NCI-H2081 (cell line): ENCODE results near the gene ZBTB9.
"Not testable (repeated sequence)": the region's sequence is repeated elsewhere in the genome, so short reads cannot be mapped to it uniquely, and the experiment has no call there.

Source experiments
- DNase-seq, 2 experiments: peaks; one replicate each; lab custom pipeline; 2025; lab: John Stamatoyannopoulos, UW

The ZBTB9 gene

DNA sequence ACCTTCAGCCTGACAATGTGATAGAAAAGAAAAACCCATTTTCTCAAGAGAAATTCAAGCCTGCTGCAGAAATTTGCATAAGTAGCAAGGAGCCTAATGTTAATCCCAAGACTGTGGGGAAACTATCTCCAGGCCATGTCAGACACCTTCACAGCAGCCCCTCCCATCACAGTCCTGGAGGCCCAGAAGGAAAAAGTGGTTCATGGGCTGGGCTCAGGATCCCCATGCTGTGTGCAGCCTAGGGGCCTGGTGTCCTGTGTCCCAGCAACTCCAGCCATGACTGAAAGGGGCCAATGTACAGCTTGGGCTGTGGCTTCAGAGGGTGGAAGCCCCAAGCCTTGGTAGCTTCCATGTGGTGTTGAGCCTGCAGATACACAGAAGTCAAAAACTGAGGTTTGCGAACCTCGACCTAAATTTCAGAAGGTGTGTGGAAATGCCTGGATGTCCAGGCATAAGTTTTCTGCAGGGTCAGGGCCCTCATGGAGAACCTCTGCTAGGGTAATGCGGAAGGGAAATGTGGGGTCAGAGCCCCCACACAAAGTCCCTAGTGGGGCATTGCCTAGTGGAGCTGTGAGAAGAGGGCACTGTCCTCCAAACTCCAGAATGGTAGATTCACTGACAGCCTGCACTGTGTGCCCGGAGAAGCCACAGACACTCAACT is 11.8 kb downstream of the ZBTB9 start:
- DNase-seq, result no peak

GRCh38 chr6:33467091-33467490 is 12.7 kb downstream of the ZBTB9 start:
- no peak for DNase-seq

DNA sequence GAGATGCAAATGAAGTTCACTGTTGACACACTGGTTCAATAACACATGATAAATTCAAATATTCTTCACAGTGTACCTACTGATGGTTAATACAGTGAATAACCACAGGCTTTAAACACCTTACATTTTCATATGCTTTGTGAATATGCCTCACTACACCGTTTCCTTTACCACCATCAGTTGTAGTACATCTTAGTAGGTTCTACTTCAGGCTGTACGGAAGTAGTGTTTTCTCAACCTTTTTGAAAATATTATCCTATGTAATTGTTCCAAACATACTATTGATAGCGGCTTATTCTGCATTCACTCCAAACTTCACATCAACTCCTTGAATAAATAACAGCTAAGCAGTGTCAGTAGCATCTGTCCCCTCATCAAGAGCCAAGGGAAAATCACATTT is 15.3 kb downstream of the ZBTB9 start:
- DNase-seq, result no peak

DNA sequence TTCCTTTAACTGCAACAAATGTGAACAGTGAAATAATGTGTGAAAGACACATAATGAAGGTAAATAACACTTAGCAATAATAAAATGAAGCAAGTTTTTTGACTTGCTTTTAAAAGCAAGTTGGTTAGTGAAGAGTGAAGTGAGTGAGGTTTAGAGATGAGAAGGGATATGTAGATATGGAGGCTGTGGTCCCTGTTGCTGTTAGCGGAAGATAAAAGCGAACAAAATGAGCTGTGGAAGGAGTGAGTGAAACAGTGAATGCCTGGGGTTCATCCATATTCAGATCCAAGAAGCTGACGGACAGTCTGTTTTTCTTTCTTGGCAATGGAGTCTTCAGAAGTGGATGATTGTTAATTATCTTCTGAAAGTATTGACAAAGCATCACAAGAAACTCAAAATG is 23.5 kb downstream of the ZBTB9 start:
- DNase-seq, result no peak

- no peak for DNase-seq
These were observed 26.8 kb downstream of the ZBTB9 start for GRCh38 chr6:33481192-33481591.

GRCh38 chr6:33482620-33483019 is 28.2 kb downstream of the ZBTB9 start:
- DNase-seq, result not testable (repeated sequence)

GRCh38 chr6:33483678-33484077 is 29.3 kb downstream of the ZBTB9 start:
- DNase-seq, result no peak

DNA sequence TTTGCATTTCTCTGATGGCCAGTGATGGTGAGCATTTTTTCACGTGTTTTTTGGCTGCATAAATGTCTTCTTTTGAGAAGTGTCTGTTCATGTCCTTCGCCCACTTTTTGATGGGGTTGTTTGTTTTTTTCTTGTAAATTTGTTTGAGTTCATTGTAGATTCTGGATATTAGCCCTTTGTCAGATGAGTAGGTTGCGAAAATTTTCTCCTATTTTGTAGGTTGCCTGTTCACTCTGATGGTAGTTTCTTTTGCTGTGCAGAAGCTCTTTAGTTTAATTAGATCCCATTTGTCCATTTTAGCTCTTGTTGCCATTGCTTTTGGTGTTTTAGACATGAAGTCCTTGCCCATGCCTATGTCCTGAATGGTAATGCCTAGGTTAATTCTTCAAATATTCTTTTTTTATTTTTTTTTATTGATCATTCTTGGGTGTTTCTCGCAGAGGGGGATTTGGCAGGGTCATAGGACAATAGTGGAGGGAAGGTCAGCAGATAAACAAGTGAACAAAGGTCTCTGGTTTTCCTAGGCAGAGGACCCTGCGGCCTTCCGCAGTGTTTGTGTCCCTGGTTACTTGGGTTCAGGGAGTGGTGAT is 30.4 kb downstream of the ZBTB9 start:
- not testable (repeated sequence) for DNase-seq

- not testable (repeated sequence) for DNase-seq
These were observed 31.3 kb downstream of the ZBTB9 start for GRCh38 chr6:33485680-33486079.

GRCh38 chr6:33488339-33488738 is 34.0 kb downstream of the ZBTB9 start:
- DNase-seq, result no peak

DNA sequence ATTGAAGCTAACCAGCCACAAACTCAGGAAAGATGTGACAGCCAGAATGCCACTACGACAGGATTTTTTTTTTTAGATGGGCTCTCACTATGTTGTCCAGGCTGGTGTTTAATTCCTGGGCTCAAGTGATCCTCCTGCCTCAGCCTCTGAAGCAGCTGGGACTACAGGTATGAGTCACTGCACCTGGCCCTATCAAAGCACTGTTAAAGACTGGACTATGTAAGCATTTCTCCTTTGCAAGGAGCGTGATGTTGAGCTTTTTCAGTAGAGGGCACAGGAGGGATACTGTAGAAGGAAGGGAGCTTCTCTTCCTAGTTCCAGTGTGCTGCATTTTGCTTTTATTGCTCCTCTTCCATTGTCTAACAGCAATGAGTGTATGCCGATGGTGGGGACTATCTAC is 35.8 kb downstream of the ZBTB9 start:
- no peak for DNase-seq

DNA sequence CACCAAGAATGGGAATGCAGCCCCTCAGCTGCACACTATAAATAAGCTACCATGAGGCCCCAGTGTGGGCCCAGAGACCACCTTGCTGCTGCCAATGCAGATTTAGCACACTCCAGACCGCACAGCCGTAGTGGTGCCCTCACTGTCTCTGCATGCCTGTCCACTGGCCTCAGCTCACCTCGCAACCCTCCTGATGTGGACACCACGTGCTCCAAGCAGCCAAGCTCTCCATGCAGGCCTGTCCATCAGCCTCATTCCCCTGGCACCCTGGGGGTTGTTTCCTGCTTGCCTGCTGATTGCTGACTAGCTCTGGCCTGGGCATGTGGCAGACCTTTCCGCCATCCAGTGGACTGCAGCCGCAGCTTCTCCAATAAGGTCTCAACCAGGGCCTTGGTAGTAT is 36.2 kb downstream of the ZBTB9 start:
- DNase-seq, result no peak

- DNase-seq, result no peak
These were observed 37.7 kb downstream of the ZBTB9 start for GRCh38 chr6:33492093-33492492.

DNA sequence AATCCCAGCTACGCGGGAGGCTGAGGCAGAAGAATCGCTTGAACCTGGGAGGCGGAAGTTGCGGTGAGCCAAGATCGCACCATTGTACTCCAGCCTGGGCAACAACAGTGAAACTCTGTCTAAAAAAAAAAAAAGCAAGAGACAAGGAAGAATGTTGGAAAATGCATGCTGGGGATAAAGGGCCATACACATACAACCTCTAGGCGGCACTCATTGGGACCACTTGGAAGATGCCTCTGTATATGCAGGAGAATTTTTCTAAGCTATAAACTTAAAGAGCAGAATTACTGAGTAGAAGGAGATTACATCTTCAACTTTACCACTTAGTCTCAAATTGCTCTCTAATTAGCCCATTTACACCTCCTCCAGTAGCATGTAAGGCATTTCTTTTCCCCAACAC is 42.8 kb downstream of the ZBTB9 start:
- no peak for DNase-seq

DNA sequence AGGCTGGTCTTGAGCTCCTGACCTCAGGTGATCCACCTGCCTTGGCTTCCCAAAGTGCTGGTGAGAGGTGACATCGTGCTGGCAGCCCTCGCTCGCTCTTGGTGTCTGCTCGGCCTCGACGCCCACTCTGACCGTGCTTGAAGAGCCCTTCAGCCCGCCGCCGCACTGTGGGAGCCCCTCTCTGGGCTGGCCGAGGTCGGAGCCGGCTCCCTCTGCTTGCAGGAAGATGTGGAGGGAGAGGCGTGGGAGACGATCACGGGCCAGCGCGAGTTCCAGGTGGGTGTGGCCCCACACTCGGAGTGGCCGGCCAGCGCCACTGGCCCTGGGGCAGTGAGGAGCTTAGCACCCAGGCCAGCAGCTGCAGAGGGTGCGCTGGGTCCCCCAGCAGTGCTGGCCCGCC is 48.1 kb downstream of the ZBTB9 start:
- no peak for DNase-seq

- no peak for DNase-seq
These were observed 50.1 kb downstream of the ZBTB9 start for GRCh38 chr6:33504486-33504885.

- no peak for DNase-seq
These were observed 51.4 kb downstream of the ZBTB9 start for GRCh38 chr6:33505548-33506370.
